Gastrocnemius medialis (tissue), 4 donors: ENCODE data around the gene NPRL2.

Experiments used
- CTCF ChIP-seq, 5 experiments: fragments of 450-650 bp in 3 of 5; fragments of 200-600 bp in 2 of 5; sonication (generic) in 2 of 5; IDR thresholded peaks in 4 of 5; conservative IDR thresholded peaks in 1 of 5; 1 replicate in 4 of 5; 2 replicates in 1 of 5; pipeline ENCODE4 v1.5.1; 2016 to 2019; ENCODE audit warnings: antibody characterized with exemption in 5 of 5, mild to moderate bottlenecking in 3 of 5, moderate library complexity in 3 of 5
- POLR2A ChIP-seq, 2 donors: fragments of 450-650 bp; IDR thresholded peaks; one replicate each; pipeline ENCODE4 v1.6.1; 2017; ENCODE audit warnings: antibody characterized with exemption in 2 of 2, mild to moderate bottlenecking in 2 of 2, moderate library complexity in 2 of 2

DNA sequence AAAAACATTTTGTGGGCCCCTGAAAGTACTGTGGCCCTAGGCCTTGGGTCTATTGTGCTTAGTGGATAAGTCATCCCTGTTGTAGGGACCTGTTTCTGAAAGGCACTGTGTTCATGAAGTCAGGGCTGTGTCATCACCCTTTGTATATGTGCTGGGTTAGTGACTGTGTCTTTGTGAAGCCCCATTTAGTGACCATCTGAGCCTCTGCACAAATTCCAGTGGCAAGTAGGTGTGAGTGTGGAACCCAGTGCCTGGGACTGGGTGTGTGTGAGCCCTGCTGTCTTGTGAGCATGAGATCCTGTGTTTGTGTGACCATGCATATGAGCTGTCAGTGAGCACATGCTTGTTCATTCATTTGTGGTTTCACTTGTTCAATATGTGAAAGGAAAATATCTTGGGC lies 46.0 kb downstream of the NPRL2 start:
- TF ChIP-seq CTCF (IDR thresholded peaks at IDR 0.05 in 4 of 5, conservative IDR thresholded peaks at IDR 0.05 in 1 of 5) (no peak), POLR2A (IDR thresholded peaks at IDR 0.05) (no peak)
